Aorta (tissue), 5 donors: Measurements from ENCODE around the gene TCHP. TPM values are rescaled to one million over a fixed set of nuclear protein-coding genes. Genes with fewer than 3 reads are reported as not detected.
A peak's percentile ranks its signal among the peaks of the same experiment; 100 is the strongest.

ENCODE experiments used
- ATAC-seq: fragments of 200-7000 bp; cut with Tn5 transposase; one replicate; pipeline ENCODE4 v1.9.1; 2022; ENCODE audit warnings: moderate library complexity; ENCODE audit not compliant: low FRiP score
- DNase-seq, 2 donors: peaks; one replicate each; pipeline ENCODE4 v3.0.0-alpha.2; 2020
- H3K27ac ChIP-seq, 2 donors: one replicate each; pipeline ENCODE4 v1.5.1; 2013; ENCODE audit warnings: low read length in 2 of 2, mild to moderate bottlenecking in 2 of 2, moderate library complexity in 2 of 2, control low read depth in 1 of 2, inconsistent platforms in 1 of 2, low read depth in 1 of 2
- H3K27me3 ChIP-seq, 2 donors: one replicate each; pipeline ENCODE4 v1.6.1; 2013; ENCODE audit warnings: control low read depth in 1 of 2, low read length in 1 of 2, mild to moderate bottlenecking in 1 of 2, moderate library complexity in 1 of 2; ENCODE audit not compliant: insufficient read depth in 2 of 2, control insufficient read depth in 1 of 2
- H3K36me3 ChIP-seq, 2 donors: one replicate each; pipeline ENCODE4 v1.6.1; 2013; ENCODE audit warnings: control low read depth in 1 of 2, low read length in 1 of 2, mild to moderate bottlenecking in 1 of 2; ENCODE audit not compliant: insufficient read depth in 2 of 2, control insufficient read depth in 1 of 2
- H3K4me1 ChIP-seq, 2 donors: one replicate each; pipeline ENCODE4 v1.6.1; 2013; ENCODE audit warnings: low read length in 2 of 2, control low read depth in 1 of 2, mild to moderate bottlenecking in 1 of 2, moderate library complexity in 1 of 2; ENCODE audit not compliant: insufficient read depth in 2 of 2, control insufficient read depth in 1 of 2
- H3K4me3 ChIP-seq, 2 donors: one replicate each; pipeline ENCODE4 v1.5.1; 2013; ENCODE audit warnings: low read length in 2 of 2, control low read depth in 1 of 2, mild to moderate bottlenecking in 1 of 2
- H3K9me3 ChIP-seq: one replicate; pipeline ENCODE4 v1.6.1; 2013; ENCODE audit warnings: mild to moderate bottlenecking, low read length; ENCODE audit not compliant: control insufficient read depth
- WGBS, 2 donors: extraction: QIAGEN DNeasy Blood & Tissue Kit; methylation state at CpG; one replicate each; pipeline ENCODE4 v1.1.7; 2013; 5-methylcytosine and 5-hydroxymethylcytosine counted together
- intact Hi-C, 2 donors: fragments of 100-400 bp; cut with DNase I; formaldehyde crosslinking; loops; one replicate each; pipeline versions ENCODE4 v1.14.2 to v1.15.0; 2022
- polyA plus RNA-seq, 2 donors: library from polyadenylated mRNA; stranded (reverse); fragments of 200-250 nt; gene quantifications; one replicate each; pipeline ENCODE4 v1.2.3, GENCODE V29; 2013
- total RNA-seq, 2 donors: library from RNA; stranded (reverse); fragmentation: NEBNext Ultra II Directional; extraction: Animal tissue kit (Norgen Biotek cat#: 25700); gene quantifications; one replicate each; pipeline ENCODE4 v1.2.1, GENCODE V29; 2021
- donor health status: healthy with polysubstance abuse.
- donor health status: Bipolar disorder and iron deficiency.
- donor health status: DM: no; HTN: no; CAD: no.
- donor health status: DM: no; HTN: no; CAD: no.
- donor health status: DM: yes; HTN: yes; CAD: no.

TCHP gene
- total and polyA plus RNA-seq, 4 donors: 4.3 to 21.1 (median 12.2) TPM

GRCh38 chr12:109952160-109952858, 52.2 kb downstream of the TCHP start:
- peak overlapping the region; percentile 59 to 95 for H3K27ac ChIP-seq
- H3K4me1 ChIP-seq: peaks cover 4% of the 10 kb centered on the region in 2 donors
- H3K4me3 ChIP-seq: no peak overlapping the region
- H3K27me3 ChIP-seq: no peaks in the 10 kb centered on the region
- ATAC-seq: no peak
- no peaks in the 10 kb centered on the region for H3K9me3 ChIP-seq
- 78 to 80% methylated on average over 11 of the region's 11 CpGs for WGBS, 2 donors
- DNase-seq: peak in 1 of 2 donors; percentile 48
- peaks cover 0 to 6% of the 10 kb centered on the region in 2 donors for H3K36me3 ChIP-seq
- intact Hi-C loops: loop anchor here in 1 of 2 donors (5.0 kb wide), 1 partner anchor 45 kb away; the partner anchor contains the start of genes ANKRD13A and GIT2

GRCh38 chr12:109952873-109953272, 52.8 kb downstream of the TCHP start:
- no peak for ATAC-seq
- H3K4me1 ChIP-seq: peaks cover 4% of the 10 kb centered on the region in 2 donors
- no peak for DNase-seq
- H3K36me3 ChIP-seq: peaks cover 0 to 6% of the 10 kb centered on the region in 2 donors
- no peaks in the 10 kb centered on the region for H3K9me3 ChIP-seq
- no peak overlapping the region for H3K4me3 ChIP-seq
- no peaks in the 10 kb centered on the region for H3K27me3 ChIP-seq
- intact Hi-C loops: loop anchor here in 1 of 2 donors (5.0 kb wide), 1 partner anchor 44 kb away; the partner anchor contains the start of genes ANKRD13A and GIT2
- WGBS, 2 donors: 43 to 45% methylated on average over 8 of the region's 8 CpGs
- H3K27ac ChIP-seq: peak overlapping the region; percentile 32 to 95

DNA sequence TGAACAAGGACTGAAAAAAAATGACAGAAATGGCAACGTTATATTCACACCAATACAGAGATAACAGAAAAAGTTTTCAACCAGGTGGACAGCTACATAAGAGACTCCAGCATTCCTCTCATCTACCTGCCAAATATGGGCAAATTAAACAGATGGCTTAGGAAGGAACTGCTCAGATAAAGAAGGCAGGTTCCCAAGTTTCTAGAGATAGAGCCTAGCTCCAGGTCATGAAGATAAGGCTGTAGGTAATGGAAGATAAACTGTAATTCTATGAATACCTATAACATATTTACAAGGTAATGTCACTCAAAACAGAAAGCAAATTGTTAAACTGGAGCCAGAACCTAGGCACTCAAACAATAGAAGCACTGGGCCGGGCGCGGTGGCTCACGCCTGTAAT, 53.6 kb downstream of the TCHP start:
- no peaks in the 10 kb centered on the region for H3K9me3 ChIP-seq
- no peaks in the 10 kb centered on the region for H3K27me3 ChIP-seq
- WGBS, 2 donors: 89 to 93% methylated on average over 5 of the region's 5 CpGs
- no peak for DNase-seq
- H3K4me3 ChIP-seq: no peak overlapping the region
- peaks cover 0 to 5% of the 10 kb centered on the region in 2 donors for H3K36me3 ChIP-seq
- intact Hi-C loops: loop anchor here in 1 of 2 donors (5.0 kb wide), 1 partner anchor 44 kb away; the partner anchor contains the start of genes ANKRD13A and GIT2
- H3K27ac ChIP-seq: peak overlapping the region in 1 of 2 donors; percentile 95
- no peak for ATAC-seq
- H3K4me1 ChIP-seq: peaks cover 4% of the 10 kb centered on the region in 2 donors

DNA sequence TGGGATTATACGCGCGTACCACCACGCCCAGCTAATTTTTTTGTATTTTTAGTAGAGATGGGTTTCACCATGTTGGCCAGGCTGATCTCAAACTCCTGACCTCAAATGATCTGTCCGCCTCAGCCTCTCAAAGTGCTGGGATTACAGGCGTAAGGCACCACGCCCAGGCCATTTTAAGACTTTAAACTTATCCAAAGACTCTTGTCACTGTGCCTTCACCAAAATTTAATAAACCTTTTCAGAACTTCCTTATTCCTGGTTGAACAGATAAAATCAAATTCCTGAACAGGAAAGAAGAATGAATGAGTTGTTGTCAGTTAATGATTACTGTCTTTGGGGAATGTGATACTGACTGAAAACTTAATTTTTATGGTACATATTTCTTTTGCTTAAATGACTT, 58.3 kb downstream of the TCHP start:
- WGBS, 2 donors: 96 to 99% methylated on average over 7 of the region's 7 CpGs
- intact Hi-C loops: no loop called here
- H3K27ac ChIP-seq: no peak overlapping the region
- H3K27me3 ChIP-seq: no peaks in the 10 kb centered on the region
- no peaks in the 10 kb centered on the region for H3K9me3 ChIP-seq
- H3K4me1 ChIP-seq: peaks cover 0 to 2% of the 10 kb centered on the region in 2 donors
- ATAC-seq (no peak), DNase-seq (no peak)
- peaks cover 3 to 10% of the 10 kb centered on the region in 2 donors for H3K36me3 ChIP-seq
- no peak overlapping the region for H3K4me3 ChIP-seq

- DNase-seq (no peak), ATAC-seq (no peak)
- 94% methylated on average over 8 of the region's 8 CpGs for WGBS, 2 donors
- Histone ChIP-seq H3K27me3 (no peaks in the 10 kb centered on the region), H3K4me1 (no peaks in the 10 kb centered on the region), H3K36me3 (peaks cover 3 to 13% of the 10 kb centered on the region in 2 donors), H3K27ac (no peak overlapping the region), H3K9me3 (no peaks in the 10 kb centered on the region), H3K4me3 (no peak overlapping the region)
- intact Hi-C loops: no loop called here
Observed at GRCh38 chr12:109959411-109960093, 59.5 kb downstream of the TCHP start.

DNA sequence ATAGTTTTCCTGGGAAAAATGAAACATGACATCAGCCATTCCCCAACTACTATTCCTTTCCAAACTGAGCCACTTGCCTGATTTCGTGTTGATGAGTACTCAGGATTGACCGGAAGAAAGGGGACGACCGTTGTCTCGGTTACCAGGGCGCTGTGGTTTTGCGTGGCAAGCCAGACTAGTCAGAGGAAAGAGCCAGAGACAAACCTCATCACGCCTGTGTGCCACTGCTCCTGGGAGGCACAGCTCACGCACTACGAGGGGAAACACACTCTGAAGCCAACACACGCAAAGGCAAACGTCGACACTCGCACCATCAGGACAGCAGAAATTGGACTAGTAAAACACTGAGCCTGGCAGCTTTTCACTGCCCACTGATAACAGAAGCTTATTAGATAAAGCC, 61.1 kb downstream of the TCHP start:
- ATAC-seq: peak; percentile 57
- no peak overlapping the region for H3K4me3 ChIP-seq
- no peak overlapping the region for H3K27ac ChIP-seq

GRCh38 chr12:109961612-109962011, 61.5 kb downstream of the TCHP start:
- no peak overlapping the region for H3K4me3 ChIP-seq

More for the DNA sequence above, 61.1 kb downstream of the TCHP start:
- Histone ChIP-seq H3K27me3 (no peaks in the 10 kb centered on the region), H3K4me1 (no peaks in the 10 kb centered on the region), H3K36me3 (peaks cover 6 to 18% of the 10 kb centered on the region in 2 donors), H3K9me3 (no peaks in the 10 kb centered on the region)
- intact Hi-C loops: no loop called here
- WGBS, 2 donors: 36 to 58% methylated on average over 14 of the region's 14 CpGs
- peak in 1 of 2 donors; percentile 54 for DNase-seq

DNA sequence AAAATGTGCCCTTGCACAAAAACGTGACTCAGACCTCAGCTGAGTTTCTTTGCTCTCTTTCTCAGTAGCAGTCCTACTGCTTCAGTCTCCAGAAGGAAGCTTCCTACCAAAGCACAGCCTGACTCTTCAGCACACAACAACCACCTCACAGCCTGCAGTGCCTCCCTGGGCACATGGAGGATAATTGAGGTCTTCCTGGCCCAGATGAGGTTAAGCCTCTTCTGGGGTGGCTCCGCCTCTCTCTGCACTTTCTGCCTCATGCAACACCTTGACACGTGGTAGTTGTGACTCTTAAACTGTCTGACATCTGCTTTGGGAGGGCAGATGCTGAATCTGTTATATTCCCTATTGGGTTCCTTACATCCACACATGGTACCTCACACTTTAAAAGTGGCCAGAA, 62.3 kb downstream of the TCHP start:
- Histone ChIP-seq H3K27ac (no peak overlapping the region), H3K9me3 (no peaks in the 10 kb centered on the region), H3K4me1 (no peaks in the 10 kb centered on the region), H3K27me3 (no peaks in the 10 kb centered on the region), H3K36me3 (peaks cover 6 to 17% of the 10 kb centered on the region in 2 donors), H3K4me3 (no peak overlapping the region)
- ATAC-seq (no peak), DNase-seq (no peak)
- intact Hi-C loops: no loop called here
- WGBS, 2 donors: 66 to 67% methylated on average over 3 of the region's 3 CpGs

More at GRCh38 chr12:109961612-109962011, 61.5 kb downstream of the TCHP start:
- DNase-seq (no peak), ATAC-seq (no peak)
- Histone ChIP-seq H3K27ac (no peak overlapping the region), H3K36me3 (peaks cover 6 to 18% of the 10 kb centered on the region in 2 donors), H3K9me3 (no peaks in the 10 kb centered on the region), H3K4me1 (no peaks in the 10 kb centered on the region), H3K27me3 (no peaks in the 10 kb centered on the region)
- intact Hi-C loops: no loop called here
- 41 to 55% methylated on average over 6 of the region's 6 CpGs for WGBS, 2 donors
